Measurements from ENCODE around the gene C10orf90.

Gene C10orf90

GRCh38 chr10:126634911-126635310 is 35.6 kb downstream of the C10orf90 start:
- no peak for DNase-seq (ENCODE audit: low spot score)
- in situ Hi-C loops (cut with MboI; ENCODE audit: low sequenced_read_pairs, unreplicated experiment), result no loop called here
- no peak for TF ChIP-seq CTCF (IDR thresholded peaks at IDR 0.05; ENCODE audit: borderline replicate concordance, control extremely low read depth, extremely low read depth, insufficient read depth, missing control alignments)

- in situ Hi-C loops (cut with MboI; ENCODE audit: low sequenced_read_pairs, unreplicated experiment), result no loop called here
- DNase-seq (ENCODE audit: low spot score), result no peak
- TF ChIP-seq CTCF (IDR thresholded peaks at IDR 0.05; ENCODE audit: borderline replicate concordance, control extremely low read depth, extremely low read depth, insufficient read depth, missing control alignments), result no peak
These were observed 36.1 kb downstream of the C10orf90 start for GRCh38 chr10:126634347-126634746.

- in situ Hi-C loops (cut with MboI; ENCODE audit: low sequenced_read_pairs, unreplicated experiment), result no loop called here
- TF ChIP-seq CTCF (IDR thresholded peaks at IDR 0.05; ENCODE audit: borderline replicate concordance, control extremely low read depth, extremely low read depth, insufficient read depth, missing control alignments), result no peak
- DNase-seq (ENCODE audit: low spot score), result no peak
These were observed 37.8 kb downstream of the C10orf90 start for GRCh38 chr10:126632705-126633104.

GRCh38 chr10:126629925-126630624 is 40.4 kb downstream of the C10orf90 start:
- TF ChIP-seq CTCF (IDR thresholded peaks at IDR 0.05; ENCODE audit: borderline replicate concordance, control extremely low read depth, extremely low read depth, insufficient read depth, missing control alignments), result no peak

GRCh38 chr10:126628746-126629145 is 41.7 kb downstream of the C10orf90 start:
- TF ChIP-seq CTCF (IDR thresholded peaks at IDR 0.05; ENCODE audit: borderline replicate concordance, control extremely low read depth, extremely low read depth, insufficient read depth, missing control alignments), result no peak
- DNase-seq (ENCODE audit: low spot score), result no peak
- in situ Hi-C loops (cut with MboI; ENCODE audit: low sequenced_read_pairs, unreplicated experiment), result no loop called here

More at GRCh38 chr10:126629925-126630624, 40.4 kb downstream of the C10orf90 start:
- no peak for DNase-seq (ENCODE audit: low spot score)
- in situ Hi-C loops (cut with MboI; ENCODE audit: low sequenced_read_pairs, unreplicated experiment), result no loop called here

- TF ChIP-seq CTCF (IDR thresholded peaks at IDR 0.05; ENCODE audit: borderline replicate concordance, control extremely low read depth, extremely low read depth, insufficient read depth, missing control alignments), result no peak
- in situ Hi-C loops (cut with MboI; ENCODE audit: low sequenced_read_pairs, unreplicated experiment), result no loop called here
- no peak for DNase-seq (ENCODE audit: low spot score)
These were observed 48.6 kb downstream of the C10orf90 start for GRCh38 chr10:126621846-126622245.
